Measurements from ENCODE around the gene KRTAP10-7.

Gene KRTAP10-7

GRCh38 chr21:44650265-44650972, 50.0 kb downstream of the KRTAP10-7 start:
- CTCF ChIA-PET: no interaction called here
- DNase-seq (ENCODE audit: low spot score): no peak
- TF ChIP-seq CTCF (conservative IDR thresholded peaks at IDR 0.05; ENCODE audit: low read depth): no peak
- H3K27ac ChIP-seq: no peak overlapping the region
- POLR2A ChIA-PET (ENCODE audit: low non-redundant PET): no interaction called here

- POLR2A ChIA-PET (ENCODE audit: low non-redundant PET): no interaction called here
- H3K27ac ChIP-seq: no peak overlapping the region
- CTCF ChIA-PET: no interaction called here
These were observed 50.7 kb downstream of the KRTAP10-7 start for GRCh38 chr21:44650973-44651675.

More at GRCh38 chr21:44650973-44651675, 50.7 kb downstream of the KRTAP10-7 start:
- no peak for DNase-seq (ENCODE audit: low spot score)
- no peak for TF ChIP-seq CTCF (conservative IDR thresholded peaks at IDR 0.05; ENCODE audit: low read depth)
